ENCODE measurements around the gene MYH9.

GRCh38 chr22:36279219-36279666 is 108.5 kb downstream of the MYH9 start:
- TF ChIP-seq, protein P1, sequence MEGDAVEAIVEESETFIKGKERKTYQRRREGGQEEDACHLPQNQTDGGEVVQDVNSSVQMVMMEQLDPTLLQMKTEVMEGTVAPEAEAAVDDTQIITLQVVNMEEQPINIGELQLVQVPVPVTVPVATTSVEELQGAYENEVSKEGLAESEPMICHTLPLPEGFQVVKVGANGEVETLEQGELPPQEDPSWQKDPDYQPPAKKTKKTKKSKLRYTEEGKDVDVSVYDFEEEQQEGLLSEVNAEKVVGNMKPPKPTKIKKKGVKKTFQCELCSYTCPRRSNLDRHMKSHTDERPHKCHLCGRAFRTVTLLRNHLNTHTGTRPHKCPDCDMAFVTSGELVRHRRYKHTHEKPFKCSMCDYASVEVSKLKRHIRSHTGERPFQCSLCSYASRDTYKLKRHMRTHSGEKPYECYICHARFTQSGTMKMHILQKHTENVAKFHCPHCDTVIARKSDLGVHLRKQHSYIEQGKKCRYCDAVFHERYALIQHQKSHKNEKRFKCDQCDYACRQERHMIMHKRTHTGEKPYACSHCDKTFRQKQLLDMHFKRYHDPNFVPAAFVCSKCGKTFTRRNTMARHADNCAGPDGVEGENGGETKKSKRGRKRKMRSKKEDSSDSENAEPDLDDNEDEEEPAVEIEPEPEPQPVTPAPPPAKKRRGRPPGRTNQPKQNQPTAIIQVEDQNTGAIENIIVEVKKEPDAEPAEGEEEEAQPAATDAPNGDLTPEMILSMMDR (IDR thresholded peaks at IDR 0.05), result no peak
- TF ChIP-seq POLR2A (IDR thresholded peaks at IDR 0.05), result no peak
